KMS-11 (cell line): ENCODE results near the gene WDR38.
"Not testable (repeated sequence)": the region's sequence is repeated elsewhere in the genome, so short reads cannot be mapped to it uniquely, and the experiment has no call there.

Source experiments
- H2AFZ ChIP-seq: fragments of 200-600 bp; sonication (generic); 2 replicates; pipeline ENCODE4 v1.6.1; 2016; ENCODE audit warnings: antibody characterized with exemption, mixed run types, low read depth
- H3K27ac ChIP-seq: fragments of 200-600 bp; sonication (generic); 2 replicates; pipeline ENCODE4 v1.6.1; 2016; ENCODE audit warnings: mild to moderate bottlenecking, mixed run types
- H3K27me3 ChIP-seq: fragments of 200-600 bp; sonication (generic); 2 replicates; pipeline ENCODE4 v1.6.1; 2017; ENCODE audit warnings: mild to moderate bottlenecking, low read depth, mixed run types, moderate library complexity; ENCODE audit not compliant: insufficient read depth
- H3K36me3 ChIP-seq: fragments of 200-600 bp; sonication (generic); 2 replicates; pipeline ENCODE4 v1.6.1; 2017; ENCODE audit warnings: mild to moderate bottlenecking, mixed run types; ENCODE audit not compliant: insufficient read depth
- H3K4me1 ChIP-seq: fragments of 200-600 bp; sonication (generic); 2 replicates; pipeline ENCODE4 v1.6.1; 2016; ENCODE audit warnings: mild to moderate bottlenecking, low read depth, mixed run types; ENCODE audit not compliant: poor library complexity, severe bottlenecking
- H3K4me2 ChIP-seq: fragments of 200-600 bp; sonication (generic); 2 replicates; pipeline ENCODE4 v1.7.0; 2016; ENCODE audit warnings: mild to moderate bottlenecking, mixed run types
- H3K4me3 ChIP-seq: fragments of 200-600 bp; sonication (generic); IDR thresholded peaks from 2 replicates; pipeline ENCODE4 v1.6.1; 2017; ENCODE audit warnings: low read depth, low read length, mixed read lengths; ENCODE audit not compliant: insufficient read depth
- H3K79me2 ChIP-seq: fragments of 200-600 bp; sonication (generic); 2 replicates; pipeline ENCODE4 v1.6.1; 2016; ENCODE audit warnings: low read depth, mixed run types; ENCODE audit not compliant: insufficient read depth
- H3K9ac ChIP-seq: fragments of 200-600 bp; sonication (generic); 2 replicates; pipeline ENCODE4 v1.6.1; 2016; ENCODE audit warnings: mild to moderate bottlenecking, mixed run types
- H4K20me1 ChIP-seq: fragments of 200-600 bp; sonication (generic); 2 replicates; pipeline ENCODE4 v1.6.1; 2016; ENCODE audit warnings: mild to moderate bottlenecking, mixed run types; ENCODE audit not compliant: insufficient read depth
- CTCF ChIP-seq: fragments of 200-600 bp; sonication (generic); conservative IDR thresholded peaks from 2 replicates; pipeline ENCODE4 v1.6.1; 2017; ENCODE audit warnings: low read depth, mild to moderate bottlenecking, antibody characterized with exemption, low read length, moderate library complexity, mixed read lengths

WDR38 gene

GRCh38 chr9:124830593-124830992 is 22.7 kb upstream of the WDR38 start:
- Histone ChIP-seq H3K27ac (no peak overlapping the region), H3K9ac (no peak overlapping the region), H2AFZ (no peak overlapping the region), H4K20me1 (no peaks in the 10 kb centered on the region), H3K79me2 (no peaks in the 10 kb centered on the region), H3K36me3 (no peaks in the 10 kb centered on the region), H3K27me3 (no peaks in the 10 kb centered on the region), H3K4me2 (no peak overlapping the region), H3K4me3 (no peak overlapping the region), H3K4me1 (no peaks in the 10 kb centered on the region)
- TF ChIP-seq CTCF: no peak

GRCh38 chr9:124831642-124832364 is 21.5 kb upstream of the WDR38 start:
- no peak overlapping the region for H3K4me3 ChIP-seq
- H4K20me1 ChIP-seq: no peaks in the 10 kb centered on the region
- H3K27me3 ChIP-seq: no peaks in the 10 kb centered on the region
- H3K9ac ChIP-seq: no peak overlapping the region
- no peaks in the 10 kb centered on the region for H3K36me3 ChIP-seq
- no peaks in the 10 kb centered on the region for H3K4me1 ChIP-seq
- no peaks in the 10 kb centered on the region for H3K79me2 ChIP-seq
- no peak overlapping the region for H3K4me2 ChIP-seq
- no peak overlapping the region for H2AFZ ChIP-seq
- no peak overlapping the region for H3K27ac ChIP-seq
- no peak for TF ChIP-seq CTCF

- no peak for TF ChIP-seq CTCF
- Histone ChIP-seq H3K27me3 (no peaks in the 10 kb centered on the region), H3K4me2 (no peak overlapping the region), H3K79me2 (no peaks in the 10 kb centered on the region), H2AFZ (no peak overlapping the region), H3K9ac (no peak overlapping the region), H3K36me3 (no peaks in the 10 kb centered on the region), H4K20me1 (no peaks in the 10 kb centered on the region), H3K4me3 (no peak overlapping the region), H3K27ac (no peak overlapping the region), H3K4me1 (no peaks in the 10 kb centered on the region)
Measured at GRCh38 chr9:124834591-124834990, 18.7 kb upstream of the WDR38 start.

- no peak overlapping the region for H2AFZ ChIP-seq
- no peak for TF ChIP-seq CTCF
- no peak overlapping the region for H3K9ac ChIP-seq
- no peaks in the 10 kb centered on the region for H3K27me3 ChIP-seq
- no peak overlapping the region for H3K27ac ChIP-seq
- no peak overlapping the region for H3K4me3 ChIP-seq
- H3K4me2 ChIP-seq: no peak overlapping the region
- H3K36me3 ChIP-seq: no peaks in the 10 kb centered on the region
- H3K79me2 ChIP-seq: no peaks in the 10 kb centered on the region
- no peaks in the 10 kb centered on the region for H3K4me1 ChIP-seq
- no peaks in the 10 kb centered on the region for H4K20me1 ChIP-seq
Measured at GRCh38 chr9:124835026-124835557, 18.2 kb upstream of the WDR38 start.

- not testable (repeated sequence) for H2AFZ ChIP-seq, H3K27ac ChIP-seq, H3K79me2 ChIP-seq, H3K4me1 ChIP-seq, H4K20me1 ChIP-seq, H3K4me3 ChIP-seq, H3K4me2 ChIP-seq, H3K36me3 ChIP-seq, H3K27me3 ChIP-seq, H3K9ac ChIP-seq
Measured at GRCh38 chr9:124838132-124838531, 15.1 kb upstream of the WDR38 start.

GRCh38 chr9:124838567-124839275 is 14.5 kb upstream of the WDR38 start:
- not testable (repeated sequence) for H3K27ac ChIP-seq, H3K9ac ChIP-seq, H3K27me3 ChIP-seq, H3K4me3 ChIP-seq, H4K20me1 ChIP-seq, H3K4me2 ChIP-seq, H3K36me3 ChIP-seq, H3K79me2 ChIP-seq, H2AFZ ChIP-seq, H3K4me1 ChIP-seq
